NCI-H128 (cell line): Measurements from ENCODE around the gene COBL.

Experiments used
- DNase-seq: peaks from one replicate; lab custom pipeline; 2025; ENCODE audit not compliant: unreplicated experiment; lab: John Stamatoyannopoulos, UW

Gene COBL

GRCh38 chr7:51255536-51256208 lies 60.9 kb downstream of the COBL start:
- no peak for DNase-seq

GRCh38 chr7:51255036-51255435 lies 61.6 kb downstream of the COBL start:
- no peak for DNase-seq

GRCh38 chr7:51253157-51253556 lies 63.5 kb downstream of the COBL start:
- no peak for DNase-seq

GRCh38 chr7:51251290-51251689 lies 65.3 kb downstream of the COBL start:
- no peak for DNase-seq

- no peak for DNase-seq
Observed at GRCh38 chr7:51250512-51250911, 66.1 kb downstream of the COBL start.

GRCh38 chr7:51249991-51250390 lies 66.6 kb downstream of the COBL start:
- DNase-seq = no peak

- DNase-seq = no peak
Observed at GRCh38 chr7:51249187-51249945, 67.2 kb downstream of the COBL start.

- DNase-seq = no peak
Observed at GRCh38 chr7:51246258-51247245, 70.1 kb downstream of the COBL start.

GRCh38 chr7:51244885-51245284 lies 71.7 kb downstream of the COBL start:
- no peak for DNase-seq

- DNase-seq = no peak
Observed at GRCh38 chr7:51244053-51244452, 72.6 kb downstream of the COBL start.

- DNase-seq = no peak
Observed at GRCh38 chr7:51243631-51244030, 73.0 kb downstream of the COBL start.

- DNase-seq = no peak
Observed at GRCh38 chr7:51242881-51243518, 73.6 kb downstream of the COBL start.

- no peak for DNase-seq
Observed at GRCh38 chr7:51242007-51242691, 74.5 kb downstream of the COBL start.

- DNase-seq = no peak
Observed at GRCh38 chr7:51240868-51241267, 75.7 kb downstream of the COBL start.

- DNase-seq = no peak
Observed at GRCh38 chr7:51239691-51240090, 76.9 kb downstream of the COBL start.

- DNase-seq = no peak
Observed at GRCh38 chr7:51238981-51239495, 77.6 kb downstream of the COBL start.

- no peak for DNase-seq
Observed at GRCh38 chr7:51237446-51238133, 79.0 kb downstream of the COBL start.

- no peak for DNase-seq
Observed at GRCh38 chr7:51236470-51237132, 80.0 kb downstream of the COBL start.
